DND-41 (cell line): Measurements from ENCODE around the gene LILRA5.

Experiments
- EZH2 ChIP-seq: IDR thresholded peaks from 3 replicates; pipeline ENCODE4 v1.6.1; 2012; ENCODE audit warnings: borderline replicate concordance, low read depth, mild to moderate bottlenecking, moderate library complexity, low read length, inconsistent platforms; ENCODE audit not compliant: severe bottlenecking
- TF ChIP-seq, protein P1 (sequence below): IDR thresholded peaks from 2 replicates; pipeline ENCODE4 v1.5.1; 2012; ENCODE audit warnings: borderline replicate concordance, low read length, moderate library complexity, mild to moderate bottlenecking; ENCODE audit not compliant: poor library complexity, severe bottlenecking; ENCODE audit errors: extremely low read depth

DNA sequence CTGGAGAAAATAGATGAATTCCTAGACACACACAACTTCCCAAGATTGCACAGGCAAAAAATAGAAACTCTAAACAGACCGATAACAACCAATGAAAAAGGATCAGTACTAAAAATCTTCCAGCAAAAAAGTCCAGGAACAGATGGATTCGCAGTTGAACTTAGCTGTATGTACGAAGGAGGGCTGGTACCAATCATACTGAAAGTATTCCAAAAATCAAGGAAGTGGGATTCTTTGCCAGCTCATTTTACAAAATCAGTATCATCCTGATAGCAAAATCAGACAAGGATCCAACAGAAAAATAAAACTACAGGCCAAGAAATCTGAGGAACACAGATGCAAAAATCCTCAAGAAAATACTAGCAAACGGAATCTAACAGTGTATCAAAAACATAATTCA is 25.5 kb downstream of the LILRA5 start:
- no peak for TF ChIP-seq EZH2
- TF ChIP-seq, protein P1, sequence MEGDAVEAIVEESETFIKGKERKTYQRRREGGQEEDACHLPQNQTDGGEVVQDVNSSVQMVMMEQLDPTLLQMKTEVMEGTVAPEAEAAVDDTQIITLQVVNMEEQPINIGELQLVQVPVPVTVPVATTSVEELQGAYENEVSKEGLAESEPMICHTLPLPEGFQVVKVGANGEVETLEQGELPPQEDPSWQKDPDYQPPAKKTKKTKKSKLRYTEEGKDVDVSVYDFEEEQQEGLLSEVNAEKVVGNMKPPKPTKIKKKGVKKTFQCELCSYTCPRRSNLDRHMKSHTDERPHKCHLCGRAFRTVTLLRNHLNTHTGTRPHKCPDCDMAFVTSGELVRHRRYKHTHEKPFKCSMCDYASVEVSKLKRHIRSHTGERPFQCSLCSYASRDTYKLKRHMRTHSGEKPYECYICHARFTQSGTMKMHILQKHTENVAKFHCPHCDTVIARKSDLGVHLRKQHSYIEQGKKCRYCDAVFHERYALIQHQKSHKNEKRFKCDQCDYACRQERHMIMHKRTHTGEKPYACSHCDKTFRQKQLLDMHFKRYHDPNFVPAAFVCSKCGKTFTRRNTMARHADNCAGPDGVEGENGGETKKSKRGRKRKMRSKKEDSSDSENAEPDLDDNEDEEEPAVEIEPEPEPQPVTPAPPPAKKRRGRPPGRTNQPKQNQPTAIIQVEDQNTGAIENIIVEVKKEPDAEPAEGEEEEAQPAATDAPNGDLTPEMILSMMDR = no peak
